ENCODE data around the gene ZNF728.
"Not testable (repeated sequence)": the region's sequence is repeated elsewhere in the genome, so short reads cannot be mapped to it uniquely, and the experiment has no call there.

Gene ZNF728

GRCh38 chr19:23002690-23003422 is at the start of gene ZNF728:
Gene ZNF728 (minus strand): TSS chr19:23003176. CDS start chr19:23003030, 146 bp downstream.
- no peak for DNase-seq (ENCODE audit: low read depth)

GRCh38 chr19:23052349-23052748 is 49.4 kb upstream of the ZNF728 start:
- no peak for DNase-seq (ENCODE audit: low read depth)

- DNase-seq (ENCODE audit: low read depth): no peak
Measured at GRCh38 chr19:23049256-23049655, 46.3 kb upstream of the ZNF728 start.

- no peak for DNase-seq (ENCODE audit: low read depth)
Measured at GRCh38 chr19:23046743-23047142, 43.8 kb upstream of the ZNF728 start.

DNA sequence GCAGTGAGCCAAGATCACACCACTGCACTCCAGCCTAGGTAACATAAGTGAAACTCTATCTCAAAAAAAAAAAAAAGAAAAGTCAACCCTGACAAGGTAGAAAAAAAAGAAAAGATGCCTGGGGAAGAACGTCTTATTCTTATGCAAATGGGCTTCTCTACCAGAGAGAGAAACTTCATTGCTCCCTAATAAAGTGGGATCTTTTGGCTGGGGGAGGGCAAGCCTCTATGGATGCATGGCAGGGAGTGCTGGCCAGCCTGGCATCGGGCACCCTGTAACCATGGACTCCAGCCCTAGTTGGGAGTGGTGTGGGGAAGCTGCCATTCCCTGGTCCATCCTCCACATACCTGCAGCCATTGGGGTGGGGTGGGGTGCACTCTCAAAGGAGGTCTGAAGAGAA is 30.7 kb upstream of the ZNF728 start:
- DNase-seq (ENCODE audit: low read depth): no peak

DNA sequence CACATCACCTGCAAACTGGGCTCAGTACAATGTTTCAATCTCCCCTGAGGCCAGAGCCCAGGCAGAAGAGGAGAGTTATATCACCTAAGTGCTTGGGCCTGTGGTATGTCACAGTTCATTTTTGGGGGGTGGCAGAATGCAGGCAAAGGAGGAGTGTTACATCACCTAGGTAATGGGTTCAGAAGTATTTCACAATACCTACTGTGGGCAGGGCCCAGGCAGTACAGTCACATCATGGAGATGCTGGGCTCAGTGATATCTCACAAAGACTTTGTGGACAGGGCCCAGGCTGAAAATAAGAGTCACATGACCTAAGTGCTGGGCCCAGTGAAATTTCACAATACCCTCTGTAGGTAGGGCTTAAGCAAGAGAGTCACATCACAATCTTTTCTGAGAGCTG is 12.7 kb upstream of the ZNF728 start:
- no peak for DNase-seq (ENCODE audit: low read depth)

GRCh38 chr19:22994957-22995356 is 8.0 kb downstream of the ZNF728 start:
- not testable (repeated sequence) for DNase-seq (ENCODE audit: low read depth)

DNA sequence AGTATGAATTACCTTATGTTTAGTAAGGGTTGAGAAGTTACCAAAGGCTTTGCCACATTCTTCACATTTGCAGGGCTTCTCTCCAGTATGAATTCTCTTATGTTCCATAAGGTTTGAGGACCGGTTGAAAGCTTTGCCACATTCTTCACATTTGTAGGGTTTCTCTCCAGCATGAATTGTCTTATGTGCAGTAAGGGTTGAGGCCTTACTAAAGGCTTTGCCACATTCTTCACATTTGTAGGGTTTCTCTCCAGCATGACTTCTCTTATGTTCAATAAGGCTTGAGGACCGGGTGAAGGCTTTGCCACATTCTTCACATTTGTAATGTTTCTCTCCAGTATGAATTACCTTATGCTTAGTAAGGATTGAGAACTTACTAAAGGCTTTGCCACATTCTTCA is 26.7 kb downstream of the ZNF728 start:
- no peak for DNase-seq (ENCODE audit: low read depth)

- not testable (repeated sequence) for DNase-seq (ENCODE audit: low read depth)
Measured at GRCh38 chr19:22975546-22976136, 27.3 kb downstream of the ZNF728 start.

GRCh38 chr19:22945560-22945959 is 57.4 kb downstream of the ZNF728 start:
- no peak for DNase-seq (ENCODE audit: low read depth)

DNA sequence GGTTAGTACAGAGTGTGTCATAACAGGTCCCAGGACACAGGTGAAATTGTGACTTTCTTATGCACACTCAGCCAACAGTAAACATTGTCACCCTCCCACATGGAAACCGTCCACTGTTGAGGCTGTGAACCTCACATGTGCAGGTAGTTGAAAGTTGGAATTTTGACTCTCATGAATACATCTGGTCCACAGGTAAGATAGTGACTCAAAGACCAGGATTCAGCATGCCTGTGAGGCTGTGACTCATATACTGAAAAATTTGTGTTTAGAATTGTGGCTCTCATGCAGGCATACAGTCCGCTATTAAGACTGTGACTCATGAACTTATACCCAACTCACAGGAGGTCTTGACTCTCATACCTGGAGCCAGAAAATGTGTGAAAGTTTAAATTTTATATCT is 67.8 kb downstream of the ZNF728 start:
- DNase-seq (ENCODE audit: low read depth): no peak

DNA sequence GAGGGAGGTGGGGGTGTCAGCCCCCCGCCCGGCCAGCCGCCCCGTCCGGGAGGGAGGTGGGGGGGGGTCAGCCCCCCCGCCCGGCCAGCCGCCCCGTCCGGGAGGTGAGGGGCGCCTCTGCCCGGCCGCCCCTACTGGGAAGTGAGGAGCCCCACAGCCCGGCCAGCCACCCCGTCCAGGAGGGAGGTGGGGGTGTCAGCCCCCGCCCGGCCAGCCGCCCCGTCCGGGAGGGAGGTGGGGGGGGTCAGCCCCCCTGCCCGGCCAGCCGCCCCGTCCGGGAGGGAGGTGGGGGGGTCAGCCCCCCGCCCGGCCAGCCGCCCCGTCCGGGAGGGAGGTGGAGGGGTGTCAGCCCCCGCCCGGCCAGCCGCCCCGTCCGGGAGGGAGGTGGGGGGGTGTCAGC is 75.4 kb downstream of the ZNF728 start:
- not testable (repeated sequence) for DNase-seq (ENCODE audit: low read depth)

GRCh38 chr19:22925181-22925580 is 77.8 kb downstream of the ZNF728 start:
- not testable (repeated sequence) for DNase-seq (ENCODE audit: low read depth)

Measured in activated T-cell treated with anti-CD3 and anti-CD28 coated beads for 1 hour (primary cell).